Measurements from ENCODE around the gene C2orf49. TPM values are rescaled to one million over a fixed set of nuclear protein-coding genes. Genes with fewer than 3 reads are reported as not detected.

The C2orf49 gene
- total and polyA plus RNA-seq, 2 donors: 11.1 to 17.0 TPM

DNA sequence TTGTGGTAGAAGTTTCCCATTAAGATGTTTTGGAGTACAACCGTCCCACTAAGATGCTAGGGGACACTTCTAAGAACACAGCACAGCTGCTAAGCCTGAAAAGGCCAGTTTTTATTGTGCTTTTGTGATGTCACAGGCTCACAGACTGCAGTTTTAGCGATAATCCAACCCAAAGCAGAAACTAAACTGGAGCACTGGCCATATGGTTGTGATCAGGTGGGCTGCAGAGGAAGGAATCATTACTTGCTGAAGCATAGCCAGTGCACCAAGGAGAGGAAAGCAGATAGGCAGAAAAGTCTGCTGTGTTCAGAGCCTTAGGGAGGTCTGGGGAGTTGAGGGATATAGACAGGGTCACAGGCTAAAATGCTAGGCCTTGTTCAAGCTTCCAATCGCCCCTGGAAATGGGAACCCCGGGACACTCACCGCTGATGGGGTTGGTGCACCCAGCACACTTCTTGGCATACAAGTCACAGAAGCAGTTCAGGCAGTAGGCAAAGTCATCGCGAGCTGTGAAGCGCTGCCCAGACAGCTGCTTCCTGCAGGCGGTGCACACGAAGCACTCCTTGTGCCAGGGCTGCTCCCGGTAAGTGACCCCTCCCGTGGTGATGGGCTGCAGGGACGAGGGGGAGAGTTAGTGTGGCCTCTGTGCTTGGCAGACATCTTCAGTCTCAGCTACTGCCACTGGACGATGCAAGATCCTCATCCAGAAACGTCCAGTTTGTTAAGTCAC lies 25.7 kb downstream of the C2orf49 start:
- Histone ChIP-seq H3K27ac (ENCODE audit: low read depth in 1 of 2, low read length in 1 of 2) (peak overlapping the region in 1 of 2 donors; percentile 77), H3K36me3 (ENCODE audit: control insufficient read depth in 2 of 2, insufficient read depth in 2 of 2, low read length in 1 of 2) (peaks cover 27 to 79% of the 10 kb centered on the region in 2 donors), H3K4me1 (ENCODE audit: control insufficient read depth in 2 of 2, insufficient read depth in 2 of 2, low read length in 2 of 2) (peaks cover 22 to 54% of the 10 kb centered on the region in 2 donors), H3K4me3 (ENCODE audit: low read length in 2 of 2) (no peak overlapping the region), H3K9me3 (ENCODE audit: control insufficient read depth in 2 of 2, insufficient read depth in 1 of 2, low read length in 1 of 2) (no peaks in the 10 kb centered on the region), H3K27me3 (ENCODE audit: control insufficient read depth in 2 of 2, insufficient read depth in 1 of 2, low read length in 1 of 2) (no peaks in the 10 kb centered on the region)
- peak in 2 of 9 donors; percentile 48 to 58 for DNase-seq (ENCODE audit: low read depth in 6 of 9, low spot score in 9 of 9)
- 19% methylated on average over 15 of the region's 15 CpGs for WGBS

DNA sequence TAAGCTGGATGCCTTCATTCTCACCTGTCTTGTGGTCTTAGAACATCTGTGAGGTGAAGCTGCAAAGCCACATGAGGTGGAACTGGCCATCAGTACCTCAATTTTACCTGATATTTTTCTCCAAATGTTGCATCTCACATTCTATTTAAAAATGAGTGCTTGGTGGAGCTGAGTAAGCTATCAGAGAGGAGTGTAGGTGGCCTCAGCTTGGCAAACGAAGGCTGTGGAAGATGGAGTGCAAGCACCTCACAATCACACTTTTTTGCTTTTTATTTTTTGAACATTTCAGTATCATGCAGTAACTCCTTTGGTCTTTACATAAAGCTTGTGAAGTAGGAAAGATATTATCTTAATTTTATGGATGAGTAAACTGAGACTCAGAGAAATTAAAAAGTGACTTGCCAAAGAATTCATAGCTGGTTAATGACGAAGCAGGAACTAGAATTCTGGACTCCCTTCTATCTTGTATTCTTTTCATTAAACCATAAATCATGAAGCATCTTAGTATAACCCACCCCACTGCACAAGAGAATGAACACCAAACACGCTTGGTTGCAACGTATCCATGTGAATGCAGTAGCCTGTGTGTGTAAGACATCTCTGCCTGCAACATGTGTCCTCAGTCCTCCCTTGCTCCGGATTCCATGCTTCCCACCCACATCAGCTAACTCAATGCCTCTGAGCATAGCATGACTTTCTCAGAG lies 27.2 kb downstream of the C2orf49 start:
- no peaks in the 10 kb centered on the region for H3K27me3 ChIP-seq (ENCODE audit: control insufficient read depth in 2 of 2, insufficient read depth in 1 of 2, low read length in 1 of 2)
- no peak for DNase-seq (ENCODE audit: low read depth in 6 of 9, low spot score in 9 of 9)
- peaks cover 18 to 78% of the 10 kb centered on the region in 2 donors for H3K36me3 ChIP-seq (ENCODE audit: control insufficient read depth in 2 of 2, insufficient read depth in 2 of 2, low read length in 1 of 2)
- no peak overlapping the region for H3K27ac ChIP-seq (ENCODE audit: low read depth in 1 of 2, low read length in 1 of 2)
- H3K4me3 ChIP-seq (ENCODE audit: low read length in 2 of 2): no peak overlapping the region
- no peaks in the 10 kb centered on the region for H3K9me3 ChIP-seq (ENCODE audit: control insufficient read depth in 2 of 2, insufficient read depth in 1 of 2, low read length in 1 of 2)
- H3K4me1 ChIP-seq (ENCODE audit: control insufficient read depth in 2 of 2, insufficient read depth in 2 of 2, low read length in 2 of 2): peaks cover 22 to 54% of the 10 kb centered on the region in 2 donors
- 87% methylated on average over 5 of the region's 5 CpGs for WGBS

DNA sequence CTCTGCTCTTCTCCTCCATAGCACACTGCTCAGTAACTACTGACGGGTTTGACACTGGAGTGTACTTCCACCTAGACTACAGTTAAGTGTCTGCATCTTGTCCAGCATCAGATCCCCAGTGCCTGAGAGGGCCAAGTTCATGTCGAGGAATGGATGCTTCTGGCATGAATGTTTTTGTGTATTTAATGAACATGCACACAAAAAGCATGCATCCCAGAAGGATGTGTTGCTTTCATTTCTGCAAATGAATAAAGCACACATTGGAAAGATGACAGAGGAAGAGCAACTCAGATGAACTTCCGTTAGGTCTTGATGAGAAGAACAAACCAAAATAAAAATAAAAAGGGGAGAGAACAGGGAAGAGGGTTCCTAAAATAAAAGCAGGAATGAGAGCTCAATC lies 27.9 kb downstream of the C2orf49 start:
- H3K4me1 ChIP-seq (ENCODE audit: control insufficient read depth in 2 of 2, insufficient read depth in 2 of 2, low read length in 2 of 2): peaks cover 22 to 58% of the 10 kb centered on the region in 2 donors
- WGBS: 94% methylated on average over 3 of the region's 3 CpGs
- H3K27ac ChIP-seq (ENCODE audit: low read depth in 1 of 2, low read length in 1 of 2): no peak overlapping the region
- H3K9me3 ChIP-seq (ENCODE audit: control insufficient read depth in 2 of 2, insufficient read depth in 1 of 2, low read length in 1 of 2): peaks cover 0 to under 1% of the 10 kb centered on the region in 2 donors
- peaks cover 15 to 75% of the 10 kb centered on the region in 2 donors for H3K36me3 ChIP-seq (ENCODE audit: control insufficient read depth in 2 of 2, insufficient read depth in 2 of 2, low read length in 1 of 2)
- no peak for DNase-seq (ENCODE audit: low read depth in 6 of 9, low spot score in 9 of 9)
- H3K27me3 ChIP-seq (ENCODE audit: control insufficient read depth in 2 of 2, insufficient read depth in 1 of 2, low read length in 1 of 2): no peaks in the 10 kb centered on the region
- no peak overlapping the region for H3K4me3 ChIP-seq (ENCODE audit: low read length in 2 of 2)

DNA sequence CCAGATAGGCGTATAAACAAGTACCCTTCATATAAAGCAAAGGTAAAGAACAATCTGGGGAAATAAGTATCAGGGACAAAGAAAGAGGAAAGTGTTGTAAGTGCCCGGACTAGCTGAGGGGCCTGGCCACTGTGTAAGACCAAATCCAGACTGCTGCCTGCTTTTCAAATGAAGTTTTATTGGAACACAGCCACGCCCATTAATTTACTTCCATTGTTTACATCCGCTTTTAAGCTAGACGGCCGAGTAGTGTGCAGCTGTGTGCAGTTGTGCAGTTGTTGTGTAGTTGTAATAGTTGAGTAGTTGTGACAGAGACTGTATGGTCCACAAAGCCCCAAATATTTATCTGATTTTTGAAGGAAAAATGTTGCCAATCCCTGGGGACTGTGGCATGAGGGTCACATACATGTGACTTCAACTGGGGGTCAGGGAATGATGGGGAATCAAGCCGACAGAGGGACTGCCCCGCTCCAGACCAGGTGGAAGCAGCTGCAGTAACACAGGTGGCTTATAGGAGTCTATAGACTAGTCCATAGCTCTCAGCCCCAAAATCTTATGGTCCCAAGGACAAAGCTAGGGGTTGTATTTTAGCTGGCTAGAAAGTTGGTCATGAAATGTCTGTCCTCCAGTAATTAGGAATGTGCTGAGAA lies 31.5 kb downstream of the C2orf49 start:
- Histone ChIP-seq H3K27me3 (ENCODE audit: control insufficient read depth in 2 of 2, insufficient read depth in 1 of 2, low read length in 1 of 2) (no peaks in the 10 kb centered on the region), H3K4me3 (ENCODE audit: low read length in 2 of 2) (no peak overlapping the region), H3K4me1 (ENCODE audit: control insufficient read depth in 2 of 2, insufficient read depth in 2 of 2, low read length in 2 of 2) (peaks cover 0 to 30% of the 10 kb centered on the region in 2 donors), H3K27ac (ENCODE audit: low read depth in 1 of 2, low read length in 1 of 2) (no peak overlapping the region), H3K9me3 (ENCODE audit: control insufficient read depth in 2 of 2, insufficient read depth in 1 of 2, low read length in 1 of 2) (peaks cover 0 to 3% of the 10 kb centered on the region in 2 donors), H3K36me3 (ENCODE audit: control insufficient read depth in 2 of 2, insufficient read depth in 2 of 2, low read length in 1 of 2) (peaks cover 36 to 74% of the 10 kb centered on the region in 2 donors)
- DNase-seq (ENCODE audit: low read depth in 6 of 9, low spot score in 9 of 9): no peak
- 96% methylated on average over 8 of the region's 8 CpGs for WGBS

DNA sequence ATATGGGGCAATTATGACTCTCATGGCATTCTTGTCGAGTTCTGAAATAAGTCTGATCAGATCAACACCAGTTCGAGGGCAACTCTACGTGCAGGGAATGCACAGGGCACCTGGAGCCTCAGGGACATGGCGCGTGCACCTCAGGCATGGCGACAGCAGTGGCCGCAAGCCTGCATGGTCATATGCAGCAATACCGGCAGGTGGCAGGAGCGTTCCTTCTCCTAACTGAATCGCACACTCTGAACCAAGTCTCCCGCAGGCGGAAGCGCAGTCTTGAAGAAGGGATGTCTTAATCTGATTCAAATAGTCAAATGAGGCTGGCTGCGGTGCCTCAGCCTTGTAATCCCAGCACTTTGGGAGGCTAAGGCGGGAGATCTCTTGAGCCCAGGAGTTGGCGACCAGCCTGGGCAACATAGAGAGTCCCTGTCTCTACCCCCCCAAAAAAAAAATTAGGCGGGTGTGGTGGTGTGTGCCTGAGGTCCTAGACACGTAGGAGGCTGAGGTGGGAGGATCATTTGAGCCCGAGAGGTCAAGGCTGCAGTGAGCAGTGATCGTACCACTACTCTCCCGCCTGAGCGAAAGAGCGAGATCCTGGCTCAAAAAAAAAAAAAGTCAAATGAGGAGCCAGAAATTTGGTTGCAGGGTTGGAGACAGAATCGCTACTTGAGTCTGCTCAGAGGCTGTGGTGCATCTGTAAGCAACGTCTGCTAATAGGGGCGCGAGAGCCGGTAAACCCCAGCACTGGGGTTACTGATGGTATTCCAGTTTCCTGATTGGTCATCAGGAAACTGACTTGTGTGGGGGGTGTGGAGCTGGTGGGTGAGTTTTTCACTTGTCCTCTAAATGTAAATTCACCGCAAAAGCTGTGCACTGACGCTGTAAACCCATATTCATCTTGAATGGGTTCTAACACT lies 32.7 kb downstream of the C2orf49 start:
- Histone ChIP-seq H3K4me3 (ENCODE audit: low read length in 2 of 2) (no peak overlapping the region), H3K4me1 (ENCODE audit: control insufficient read depth in 2 of 2, insufficient read depth in 2 of 2, low read length in 2 of 2) (peaks cover 0 to 22% of the 10 kb centered on the region in 2 donors), H3K27me3 (ENCODE audit: control insufficient read depth in 2 of 2, insufficient read depth in 1 of 2, low read length in 1 of 2) (no peaks in the 10 kb centered on the region), H3K36me3 (ENCODE audit: control insufficient read depth in 2 of 2, insufficient read depth in 2 of 2, low read length in 1 of 2) (peaks cover 42 to 66% of the 10 kb centered on the region in 2 donors), H3K9me3 (ENCODE audit: control insufficient read depth in 2 of 2, insufficient read depth in 1 of 2, low read length in 1 of 2) (peaks cover 0 to 3% of the 10 kb centered on the region in 2 donors), H3K27ac (ENCODE audit: low read depth in 1 of 2, low read length in 1 of 2) (no peak overlapping the region)
- DNase-seq (ENCODE audit: low read depth in 6 of 9, low spot score in 9 of 9): peak; percentile 65 to 94 (median 84)
- WGBS: 48% methylated on average over 30 of the region's 30 CpGs

DNA sequence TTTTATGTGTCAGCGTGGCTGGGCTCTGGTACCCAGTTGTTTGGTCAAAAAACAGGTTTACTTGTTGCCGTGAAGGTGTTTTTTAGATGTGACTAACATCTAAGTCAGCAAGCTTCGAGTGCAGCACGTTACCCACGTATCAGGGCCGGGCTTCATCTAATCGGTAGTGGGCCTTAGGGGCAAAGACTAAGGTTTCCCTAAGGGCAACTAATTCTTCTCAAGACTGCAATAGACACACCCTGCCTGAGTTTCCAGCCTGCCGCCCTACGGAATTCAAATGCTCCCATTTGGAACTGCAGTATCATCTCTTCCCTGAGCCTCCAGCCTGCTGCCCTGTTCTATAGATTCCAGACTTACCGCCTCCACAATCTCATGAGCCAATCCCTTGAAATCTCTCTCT lies 33.8 kb downstream of the C2orf49 start:
- Histone ChIP-seq H3K27me3 (ENCODE audit: control insufficient read depth in 2 of 2, insufficient read depth in 1 of 2, low read length in 1 of 2) (no peaks in the 10 kb centered on the region), H3K27ac (ENCODE audit: low read depth in 1 of 2, low read length in 1 of 2) (no peak overlapping the region), H3K4me1 (ENCODE audit: control insufficient read depth in 2 of 2, insufficient read depth in 2 of 2, low read length in 2 of 2) (peaks cover 0 to 13% of the 10 kb centered on the region in 2 donors), H3K4me3 (ENCODE audit: low read length in 2 of 2) (no peak overlapping the region), H3K9me3 (ENCODE audit: control insufficient read depth in 2 of 2, insufficient read depth in 1 of 2, low read length in 1 of 2) (peaks cover 0 to 3% of the 10 kb centered on the region in 2 donors), H3K36me3 (ENCODE audit: control insufficient read depth in 2 of 2, insufficient read depth in 2 of 2, low read length in 1 of 2) (peaks cover 47 to 58% of the 10 kb centered on the region in 2 donors)
- DNase-seq (ENCODE audit: low read depth in 6 of 9, low spot score in 9 of 9): no peak
- WGBS: 97% methylated on average over 10 of the region's 10 CpGs

DNA sequence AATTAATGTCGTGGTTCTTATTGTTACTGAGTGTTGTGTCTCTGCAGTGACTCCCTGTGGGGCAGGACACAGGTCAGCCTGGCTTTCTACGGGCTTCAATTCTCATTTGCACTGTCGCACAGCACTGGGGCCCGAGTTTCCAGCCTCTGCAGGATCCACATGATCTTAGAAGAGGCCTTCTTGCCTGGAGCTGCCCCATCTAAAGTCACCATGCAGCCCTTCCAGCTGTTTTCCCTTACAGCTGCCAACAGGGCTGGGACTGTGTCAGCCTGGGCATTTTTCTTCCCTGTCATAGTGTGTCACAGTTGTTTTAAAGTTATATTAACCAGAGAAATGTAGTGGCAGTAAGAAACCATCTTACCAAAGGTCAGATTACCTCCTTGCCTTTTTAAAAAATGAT lies 34.5 kb downstream of the C2orf49 start:
- peaks cover 0 to 12% of the 10 kb centered on the region in 2 donors for H3K4me1 ChIP-seq (ENCODE audit: control insufficient read depth in 2 of 2, insufficient read depth in 2 of 2, low read length in 2 of 2)
- no peaks in the 10 kb centered on the region for H3K27me3 ChIP-seq (ENCODE audit: control insufficient read depth in 2 of 2, insufficient read depth in 1 of 2, low read length in 1 of 2)
- H3K36me3 ChIP-seq (ENCODE audit: control insufficient read depth in 2 of 2, insufficient read depth in 2 of 2, low read length in 1 of 2): peaks cover 47 to 53% of the 10 kb centered on the region in 2 donors
- peaks cover 0 to 3% of the 10 kb centered on the region in 2 donors for H3K9me3 ChIP-seq (ENCODE audit: control insufficient read depth in 2 of 2, insufficient read depth in 1 of 2, low read length in 1 of 2)
- H3K27ac ChIP-seq (ENCODE audit: low read depth in 1 of 2, low read length in 1 of 2): no peak overlapping the region
- WGBS: 95% methylated on average over 4 of the region's 4 CpGs
- H3K4me3 ChIP-seq (ENCODE audit: low read length in 2 of 2): no peak overlapping the region
- DNase-seq (ENCODE audit: low read depth in 6 of 9, low spot score in 9 of 9): no peak

DNA sequence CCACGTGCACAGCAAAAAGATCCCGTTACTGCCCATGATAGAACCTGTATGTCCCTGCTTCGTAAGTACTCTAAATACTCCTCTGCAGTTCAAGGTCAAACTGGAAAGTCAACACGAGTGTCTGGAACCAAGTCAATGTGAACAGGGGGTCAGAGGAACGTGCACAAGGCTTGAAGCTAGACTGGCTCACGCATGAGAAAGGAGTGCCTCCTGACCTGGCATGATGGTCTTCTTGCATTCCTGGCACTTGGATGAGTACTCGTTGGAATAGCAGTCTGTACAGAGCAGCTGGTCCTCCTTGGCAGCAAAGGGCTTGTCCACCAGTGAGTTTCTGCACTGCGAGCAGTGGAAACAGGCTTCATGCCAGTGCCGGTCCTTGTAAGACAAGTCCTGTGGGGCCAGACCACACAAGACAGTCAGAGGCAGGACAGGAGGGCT lies 36.0 kb downstream of the C2orf49 start:
- H3K4me1 ChIP-seq (ENCODE audit: control insufficient read depth in 2 of 2, insufficient read depth in 2 of 2, low read length in 2 of 2): peaks cover 0 to 12% of the 10 kb centered on the region in 2 donors
- H3K4me3 ChIP-seq (ENCODE audit: low read length in 2 of 2): no peak overlapping the region
- no peak for DNase-seq (ENCODE audit: low read depth in 6 of 9, low spot score in 9 of 9)
- peaks cover 0 to 3% of the 10 kb centered on the region in 2 donors for H3K9me3 ChIP-seq (ENCODE audit: control insufficient read depth in 2 of 2, insufficient read depth in 1 of 2, low read length in 1 of 2)
- no peaks in the 10 kb centered on the region for H3K27me3 ChIP-seq (ENCODE audit: control insufficient read depth in 2 of 2, insufficient read depth in 1 of 2, low read length in 1 of 2)
- 96% methylated on average over 9 of the region's 9 CpGs for WGBS
- H3K27ac ChIP-seq (ENCODE audit: low read depth in 1 of 2, low read length in 1 of 2): peak overlapping the region in 1 of 2 donors; percentile 10
- H3K36me3 ChIP-seq (ENCODE audit: control insufficient read depth in 2 of 2, insufficient read depth in 2 of 2, low read length in 1 of 2): peaks cover 44 to 48% of the 10 kb centered on the region in 2 donors
